ENCODE data around the gene ARHGEF28. TPM values are rescaled to one million over a fixed set of nuclear protein-coding genes. Genes with fewer than 3 reads are reported as not detected.

The ARHGEF28 gene
- total RNA-seq, 6 experiments from 2014 or later, result 3.0 to 14.9 (median 6.4) TPM

GRCh38 chr5:73989956-73990355 lies 364.0 kb downstream of the ARHGEF28 start:
- no peak overlapping the region for H3K4me3 ChIP-seq
- intact Hi-C loops (cut with DNase I), result no loop called here
- no peaks in the 10 kb centered on the region for H3K27me3 ChIP-seq
- H3K36me3 ChIP-seq, result no peaks in the 10 kb centered on the region
- no peak for TF ChIP-seq POLR2A (IDR thresholded peaks at IDR 0.05)
- no peak for TF ChIP-seq CTCF (IDR thresholded peaks at IDR 0.05)
- no peak overlapping the region for H3K27ac ChIP-seq
- ATAC-seq (no peak), DNase-seq (no peak)
- H3K4me1 ChIP-seq, result peaks cover 0 to 7% (median 0%) of the 10 kb centered on the region in 4 donors
- H3K9me3 ChIP-seq, result no peaks in the 10 kb centered on the region
- WGBS (ENCODE audit: insufficient coverage, low coverage, low lambda C conversion rate, missing lambda C conversion rate), result 55% methylated on average over 3 of the region's 3 CpGs

Small RNAs within 50 kb of the gene (small RNA-seq; reads per million reads assigned to genes)
- 0 reads per million in 2 experiments for gene RNU7-196P

Other genes starting within 250 kb of the ARHGEF28 start
- gene FOXD1, start 177.4 kb upstream of the ARHGEF28 start, total RNA-seq, result not detected
- 100 to 1,000 TPM; 157 to 250 (median 198) TPM for gene BTF3, start 127.8 kb upstream of the ARHGEF28 start, total RNA-seq
- gene ANKRA2, start 60.6 kb upstream of the ARHGEF28 start, total RNA-seq, result 10 to 100 TPM in 1 of 6 experiments, 1 to 10 TPM in 5; 7.4 to 12.2 (median 9.0) TPM
- gene UTP15, start 60.5 kb upstream of the ARHGEF28 start, total RNA-seq, result 10 to 100 TPM in 3 of 6 experiments, 1 to 10 TPM in 3; 6.0 to 16.5 (median 10.6) TPM

Measured in right lobe of liver (tissue), 6 donors.